Measurements from ENCODE around the gene PEPD.
"Not testable (repeated sequence)": the region's sequence is repeated elsewhere in the genome, so short reads cannot be mapped to it uniquely, and the experiment has no call there.

Gene PEPD

DNA sequence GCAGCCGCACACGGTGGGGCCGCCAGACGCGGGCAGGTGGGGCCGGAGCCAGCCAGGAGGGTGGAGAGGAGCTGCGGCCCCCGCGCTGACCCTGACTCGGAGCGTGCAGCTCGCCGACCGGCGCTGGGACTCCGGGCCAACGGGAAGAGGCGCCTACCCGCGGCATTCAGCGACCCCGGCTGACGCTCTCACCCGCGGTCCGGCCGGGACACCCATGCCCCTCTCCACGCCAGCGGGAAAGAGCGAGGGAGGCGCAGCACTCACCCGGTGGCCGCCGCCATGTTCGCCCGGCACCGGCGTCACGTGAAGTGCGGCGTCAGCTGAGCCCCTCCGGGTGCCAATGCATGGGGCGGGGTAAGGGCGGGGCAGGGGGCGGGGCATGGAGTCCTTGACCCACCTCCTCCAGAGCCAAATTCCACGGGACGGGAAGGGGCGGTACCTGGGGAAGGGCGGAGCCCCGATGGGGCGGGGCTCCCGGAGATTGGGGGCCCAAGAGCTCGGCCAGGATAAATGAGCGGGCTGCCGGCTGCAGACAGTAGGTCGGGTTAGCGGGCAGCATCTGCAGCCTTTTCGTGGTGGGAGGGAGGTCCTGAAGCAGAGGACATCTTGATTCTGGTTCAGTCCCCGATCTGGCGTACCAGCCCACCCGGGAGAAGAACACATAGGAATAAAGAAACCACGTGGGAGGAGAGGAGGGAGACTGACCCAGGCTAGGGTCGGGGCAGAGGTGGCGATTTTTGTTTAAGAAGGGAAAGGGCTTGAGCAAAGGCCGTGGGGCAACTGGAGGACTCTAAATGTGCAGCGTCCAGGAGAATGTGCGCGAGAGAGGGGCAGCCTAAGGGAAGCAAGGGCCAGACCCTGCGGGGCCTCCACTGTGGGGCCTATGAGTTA lies at the start of gene PEPD:
Gene PEPD (minus strand): TSS at position 312 of the 891 bp plus-strand sequence. CDS start 31 bp downstream, at position 281.
- DNase-seq (ENCODE audit: low spot score) = peak; percentile 87

DNA sequence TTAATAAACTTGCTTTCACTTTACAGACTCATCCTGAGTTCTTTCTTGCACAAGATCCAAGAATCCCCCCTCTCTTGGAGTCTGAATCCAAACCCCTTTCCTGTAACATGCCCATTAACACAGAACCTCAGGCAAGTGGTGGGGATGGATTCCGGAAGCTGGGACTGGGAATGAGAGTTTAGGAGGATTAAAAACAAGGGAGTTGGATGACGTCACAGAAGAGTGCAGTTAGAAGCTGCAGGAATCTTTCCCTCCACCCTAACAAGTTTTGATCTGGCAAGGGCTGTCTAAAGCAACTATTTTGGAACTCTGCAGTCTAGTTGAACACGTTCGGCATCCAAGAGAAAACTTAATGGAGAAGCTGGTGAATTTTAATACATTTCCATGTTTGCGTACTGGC lies 48.2 kb upstream of the PEPD start:
- DNase-seq (ENCODE audit: low spot score) = no peak

DNA sequence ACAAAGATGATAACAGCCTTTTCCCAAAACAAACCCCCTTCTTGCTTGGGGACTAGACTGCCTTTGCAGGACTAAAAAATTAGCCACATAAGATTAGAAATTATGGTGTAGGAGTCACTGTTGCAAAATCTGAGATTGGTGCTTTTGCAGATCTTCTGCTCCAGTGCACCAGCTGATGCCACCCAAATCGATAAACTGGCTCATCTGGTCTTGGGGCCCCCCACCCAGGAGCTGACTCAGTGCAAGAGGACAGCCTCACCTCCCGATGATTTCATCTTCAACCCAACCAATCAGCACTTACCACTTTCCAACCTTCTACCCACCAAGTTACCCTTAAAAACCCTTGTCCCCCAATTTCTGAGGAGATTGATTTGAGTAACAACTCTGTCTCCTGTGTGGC lies 47.1 kb upstream of the PEPD start:
- no peak for DNase-seq (ENCODE audit: low spot score)

DNA sequence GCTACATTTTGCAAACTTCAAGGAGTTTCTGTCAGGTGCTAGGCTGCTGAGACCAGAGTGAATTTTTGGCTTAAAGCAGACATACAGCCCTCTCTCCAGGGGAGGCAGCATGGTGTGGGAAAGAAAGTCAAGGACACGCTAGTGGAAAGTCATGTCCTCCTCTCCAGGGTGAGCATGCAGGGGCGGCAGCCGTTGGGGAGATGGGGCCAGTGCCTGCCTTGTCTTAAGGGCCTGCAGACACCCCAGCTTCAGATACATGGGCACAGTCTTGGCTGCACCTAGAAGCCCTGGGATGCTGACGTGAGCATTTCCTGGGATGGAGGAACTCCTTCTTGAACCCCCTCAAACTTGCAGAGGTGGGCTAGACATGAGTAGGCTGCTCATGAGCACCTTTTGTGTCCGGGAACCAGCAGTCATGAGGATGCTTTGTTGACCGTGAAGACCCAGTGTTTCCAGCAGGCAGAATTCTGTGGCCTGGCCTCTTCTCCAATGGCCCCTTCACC lies 43.3 kb upstream of the PEPD start:
- no peak for DNase-seq (ENCODE audit: low spot score)

DNA sequence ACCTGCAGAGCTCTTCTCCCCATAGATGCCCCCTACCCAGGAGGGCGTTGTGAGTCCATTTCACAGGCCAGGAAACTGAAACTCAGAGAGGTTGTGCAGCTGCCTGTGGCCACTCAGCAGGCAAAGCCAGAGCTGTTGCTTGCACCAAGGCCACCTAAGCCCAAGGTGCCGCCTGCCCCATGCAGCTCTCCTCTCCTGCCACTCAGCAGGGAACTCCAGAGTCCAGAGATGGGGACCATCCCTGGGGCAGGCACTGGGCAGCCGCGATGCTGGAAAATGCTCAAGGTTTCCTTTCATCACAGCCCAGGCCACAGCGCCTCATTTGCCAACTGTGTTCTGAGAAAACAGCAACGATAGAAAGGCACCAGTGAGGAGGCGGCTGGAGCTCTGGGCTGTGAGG lies 41.0 kb upstream of the PEPD start:
- DNase-seq (ENCODE audit: low spot score) = no peak

DNA sequence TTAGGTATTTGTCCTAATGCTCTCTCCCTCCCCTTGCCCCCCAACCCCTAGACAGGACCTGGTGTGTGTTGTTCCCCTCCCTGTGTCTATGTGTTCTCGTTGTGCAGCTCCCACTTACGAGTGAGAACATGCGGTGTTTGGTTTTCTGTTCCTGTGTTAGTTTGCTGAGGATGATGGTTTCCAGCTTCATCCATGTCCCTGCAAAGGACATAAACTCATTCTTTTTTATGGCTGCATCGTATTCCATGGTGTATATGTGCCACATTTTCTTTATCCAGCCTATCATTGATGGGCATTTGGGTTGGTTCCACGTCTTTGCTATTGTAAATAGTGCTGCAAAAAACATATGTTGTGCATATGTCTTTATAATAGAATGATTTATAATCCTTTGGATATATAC lies 40.1 kb upstream of the PEPD start:
- DNase-seq (ENCODE audit: low spot score) = not testable (repeated sequence)

DNA sequence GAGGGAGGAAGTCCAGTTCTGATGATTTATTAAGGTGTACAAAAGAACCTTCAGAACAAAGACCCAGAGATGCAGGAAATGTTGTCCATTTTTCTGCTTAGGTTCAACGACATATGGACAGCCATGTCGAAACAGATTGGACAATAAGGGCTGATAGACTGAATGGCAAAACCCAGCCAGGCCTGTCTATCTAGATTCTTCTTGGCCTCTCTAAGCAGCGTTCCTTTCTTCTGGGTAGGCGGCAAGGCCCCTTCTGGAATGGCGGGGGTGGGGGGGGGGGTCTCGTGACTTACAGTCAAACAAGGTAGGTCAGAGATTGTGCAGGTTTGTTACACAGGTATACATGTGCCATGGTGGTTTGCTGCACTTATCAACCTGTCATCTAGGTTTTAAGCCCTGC lies 39.7 kb upstream of the PEPD start:
- DNase-seq (ENCODE audit: low spot score) = no peak

DNA sequence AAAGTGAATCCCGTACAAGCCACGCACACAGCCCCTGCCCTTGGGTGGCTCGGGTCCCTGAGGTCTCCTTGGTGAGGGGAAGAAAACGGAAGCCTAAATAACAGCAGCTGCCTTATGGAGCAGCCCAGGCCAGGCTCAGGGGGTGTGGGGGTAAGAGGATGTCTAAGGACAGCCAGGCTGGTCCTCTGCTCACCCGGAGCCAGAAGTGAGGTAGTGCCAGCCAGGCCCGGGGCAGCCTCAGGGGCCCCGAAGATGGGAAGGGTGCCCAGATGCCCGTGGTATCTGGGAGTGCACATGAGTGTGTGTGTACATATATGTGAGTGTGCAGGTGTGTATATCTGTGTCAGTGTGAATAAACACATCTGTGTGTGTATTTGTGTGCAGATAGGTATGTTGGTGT lies 38.4 kb upstream of the PEPD start:
- DNase-seq (ENCODE audit: low spot score) = no peak

DNA sequence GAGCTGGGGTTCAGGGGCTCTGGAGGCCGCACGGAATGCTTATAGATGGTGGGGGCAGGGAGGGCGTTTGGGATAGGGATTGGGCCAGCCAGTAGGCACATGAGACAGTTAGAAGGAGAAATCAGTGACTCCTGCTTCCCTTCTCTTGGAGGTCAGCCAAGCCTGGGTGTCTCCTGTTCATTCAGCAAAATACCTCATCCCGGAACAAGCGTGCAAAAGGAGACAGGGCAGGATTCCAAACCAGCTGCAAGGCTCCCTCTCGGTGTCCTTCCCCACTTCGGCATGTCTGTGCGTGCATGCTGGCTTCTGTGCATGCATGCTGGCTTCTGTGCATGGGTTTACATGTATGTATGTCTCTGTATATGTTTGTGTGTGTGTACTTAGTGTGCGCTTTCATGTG lies 37.3 kb upstream of the PEPD start:
- no peak for DNase-seq (ENCODE audit: low spot score)

DNA sequence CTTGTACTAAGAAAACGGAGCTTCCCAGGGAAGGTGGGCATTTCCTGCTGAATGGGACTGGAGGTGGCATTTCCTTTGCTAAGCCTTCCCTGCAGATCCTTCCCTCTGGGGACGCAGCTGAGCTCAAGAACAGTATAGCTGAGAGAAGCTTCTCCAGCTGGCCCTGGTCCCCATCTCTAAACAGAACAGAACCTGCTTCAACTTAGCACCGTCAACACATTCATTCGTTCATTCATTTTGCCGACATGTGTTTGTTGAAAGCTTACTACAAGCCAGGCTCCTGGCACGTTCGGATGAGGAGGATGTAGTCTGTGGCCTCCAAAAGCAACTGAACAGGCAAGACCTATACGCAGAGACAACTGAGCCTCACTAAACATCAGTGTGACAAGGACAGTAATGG lies 36.6 kb upstream of the PEPD start:
- DNase-seq (ENCODE audit: low spot score) = no peak

DNA sequence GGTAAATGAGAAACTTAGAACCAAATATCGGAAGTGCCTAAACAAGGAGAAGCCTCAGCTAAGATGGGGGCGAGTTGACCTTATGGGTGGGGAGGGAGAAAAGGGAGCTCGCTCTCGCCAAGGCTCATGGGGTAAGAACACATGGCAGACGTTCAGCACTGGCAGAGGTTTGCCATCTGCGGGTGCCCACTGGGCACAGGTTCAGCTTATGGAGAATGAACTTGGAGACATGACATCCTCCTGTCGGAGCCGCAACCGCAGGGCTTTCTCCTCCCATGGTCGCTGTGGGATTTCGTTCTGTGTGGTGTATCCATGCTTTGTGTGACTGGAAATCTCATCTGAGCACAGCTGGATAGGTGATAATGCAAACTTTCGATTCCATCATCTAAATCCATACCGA lies 36.1 kb upstream of the PEPD start:
- DNase-seq (ENCODE audit: low spot score) = no peak

DNA sequence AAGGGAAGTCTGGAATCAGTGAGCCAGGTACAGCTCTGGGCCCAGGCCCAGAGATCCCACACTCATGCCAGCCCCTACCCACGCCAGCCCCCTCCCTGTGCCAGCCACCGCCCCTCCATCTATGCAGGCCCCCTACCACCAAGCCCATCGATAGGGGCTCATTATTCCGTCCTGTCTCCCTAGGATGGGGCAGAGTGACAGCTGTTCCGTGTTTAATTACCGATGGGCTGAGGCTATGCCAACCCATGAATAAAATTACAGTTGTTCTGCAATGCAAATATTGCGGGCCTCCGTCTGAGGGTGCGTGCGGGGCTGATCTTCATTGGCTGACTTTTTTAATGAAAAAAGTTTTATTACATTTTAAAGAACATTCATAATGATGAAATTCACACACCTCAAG lies 35.6 kb upstream of the PEPD start:
- no peak for DNase-seq (ENCODE audit: low spot score)

DNA sequence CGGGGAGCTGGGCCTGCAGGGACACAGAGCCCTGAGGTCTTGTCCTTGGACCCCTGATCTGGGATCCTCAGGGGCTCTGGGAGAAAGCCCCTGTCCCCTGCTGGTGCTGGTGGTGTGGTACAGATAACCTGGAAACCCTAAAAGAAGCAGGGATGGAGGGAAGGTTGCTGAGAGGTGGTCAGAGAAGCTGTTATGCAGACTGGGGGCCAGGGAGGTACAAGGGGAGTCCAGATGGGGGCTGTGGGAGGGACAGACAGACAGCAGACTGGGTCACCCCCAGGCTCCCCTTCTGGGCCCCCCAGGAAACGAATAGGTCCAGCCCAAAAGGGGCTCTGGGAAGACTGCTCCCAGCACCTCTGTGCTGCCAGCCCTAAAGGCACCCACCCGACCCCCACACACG lies 34.7 kb upstream of the PEPD start:
- no peak for DNase-seq (ENCODE audit: low spot score)

DNA sequence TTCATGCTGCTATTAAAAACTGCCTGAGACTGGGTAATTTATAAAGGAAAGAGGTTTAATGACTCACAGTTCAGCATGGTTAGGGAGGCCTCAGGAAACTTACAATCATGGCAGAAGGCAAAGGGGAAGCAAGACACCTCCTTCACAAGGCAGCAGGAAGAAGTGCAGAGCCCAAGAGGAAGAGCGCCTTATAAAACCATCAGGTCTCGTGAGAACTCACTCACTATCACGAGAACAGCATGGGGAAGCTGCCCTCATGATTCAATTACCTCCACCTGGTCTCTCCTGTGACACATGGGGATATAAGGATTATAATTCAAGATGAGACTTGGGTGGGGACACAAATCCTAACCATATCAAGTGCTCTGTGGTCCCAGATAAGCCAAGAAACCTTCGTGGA lies 34.1 kb upstream of the PEPD start:
- not testable (repeated sequence) for DNase-seq (ENCODE audit: low spot score)

DNA sequence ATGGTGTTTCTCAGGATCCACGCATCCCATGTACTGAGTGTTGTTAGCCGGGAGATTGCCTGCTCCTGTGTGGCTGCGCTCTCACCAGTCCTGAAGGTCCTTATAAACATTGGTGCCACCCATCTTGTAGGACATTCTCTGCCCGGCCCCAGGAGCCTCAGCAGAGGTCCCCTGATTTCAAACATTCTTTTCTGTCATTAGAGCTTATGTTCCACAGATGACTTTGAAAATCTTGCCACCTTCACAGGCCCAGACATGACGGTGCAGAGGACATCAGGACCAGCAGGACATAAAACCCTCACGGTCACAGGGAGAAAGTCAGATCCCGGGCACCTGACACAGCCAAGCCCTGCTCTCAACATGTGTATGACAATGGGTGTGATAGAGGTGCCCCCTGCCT lies 33.2 kb upstream of the PEPD start:
- no peak for DNase-seq (ENCODE audit: low spot score)

DNA sequence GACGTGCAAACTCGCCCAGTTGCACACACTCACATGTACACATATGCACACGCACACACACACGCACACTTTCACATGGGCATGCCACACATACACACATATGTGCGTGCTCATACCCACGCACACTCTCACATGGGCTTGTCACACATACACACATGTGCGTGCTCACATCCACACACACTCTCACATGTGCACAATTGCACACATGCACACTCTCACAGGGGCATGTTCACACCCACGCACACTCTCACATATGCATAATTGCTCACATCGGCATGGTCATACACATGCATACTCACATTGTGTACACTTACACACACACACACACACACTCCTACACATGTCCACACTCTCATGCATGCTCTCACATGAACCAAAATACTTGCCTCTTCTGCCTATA lies 32.8 kb upstream of the PEPD start:
- DNase-seq (ENCODE audit: low spot score) = no peak

DNA sequence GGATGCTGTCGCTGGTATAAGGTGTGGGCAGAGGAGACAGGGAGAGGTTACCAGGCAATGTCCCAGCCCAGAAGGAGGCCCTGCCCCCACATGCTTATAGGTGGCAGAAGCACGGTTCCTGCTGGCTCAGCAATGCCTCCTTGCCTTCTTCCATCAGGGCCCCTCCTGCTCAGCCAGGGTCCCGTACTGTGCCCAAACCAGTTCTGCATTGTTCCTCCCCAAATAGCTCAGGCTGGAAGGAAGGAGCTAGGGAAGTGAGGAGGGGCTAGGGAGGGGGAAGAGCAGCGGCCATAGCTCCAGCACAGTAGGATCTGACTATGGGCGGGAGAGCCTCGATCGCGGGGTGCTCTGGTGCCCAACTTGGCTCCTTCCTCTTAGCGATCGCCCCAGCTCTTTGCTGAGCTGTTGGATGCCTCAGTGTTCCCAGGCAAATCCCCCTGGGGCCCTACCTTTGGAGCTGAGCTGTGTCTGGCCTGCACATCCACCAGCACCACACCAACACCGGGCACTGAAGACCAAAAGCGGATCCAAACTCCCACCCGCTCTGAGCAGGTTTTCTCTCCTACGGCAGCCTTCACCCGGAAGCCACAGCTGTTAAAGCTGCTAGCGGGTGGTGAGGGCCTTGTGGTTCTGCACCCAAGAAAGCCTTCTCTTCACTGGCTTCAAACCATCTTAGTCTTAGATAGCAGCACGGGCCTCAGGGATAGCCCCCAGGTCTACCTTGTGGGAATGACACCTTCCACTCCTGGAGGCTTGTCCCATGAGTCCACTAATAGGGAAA lies 32.1 kb upstream of the PEPD start:
- DNase-seq (ENCODE audit: low spot score) = no peak

DNA sequence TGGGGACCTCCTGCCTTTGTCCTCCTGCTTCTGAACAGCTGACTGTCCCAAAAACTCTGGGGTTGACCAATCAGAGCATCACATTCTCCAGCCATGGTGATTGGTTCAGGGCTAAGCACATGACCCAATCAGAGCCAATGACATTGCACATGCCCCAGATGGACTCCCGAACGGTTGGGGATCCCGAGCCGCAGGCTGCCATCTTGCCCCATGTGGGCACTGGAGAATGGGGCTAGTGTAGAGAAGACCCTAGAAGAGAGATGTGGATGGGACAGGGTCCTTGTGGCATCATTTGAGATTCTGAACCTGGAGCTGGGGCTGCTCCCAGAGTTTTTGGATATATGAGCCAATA lies 31.3 kb upstream of the PEPD start:
- no peak for DNase-seq (ENCODE audit: low spot score)

DNA sequence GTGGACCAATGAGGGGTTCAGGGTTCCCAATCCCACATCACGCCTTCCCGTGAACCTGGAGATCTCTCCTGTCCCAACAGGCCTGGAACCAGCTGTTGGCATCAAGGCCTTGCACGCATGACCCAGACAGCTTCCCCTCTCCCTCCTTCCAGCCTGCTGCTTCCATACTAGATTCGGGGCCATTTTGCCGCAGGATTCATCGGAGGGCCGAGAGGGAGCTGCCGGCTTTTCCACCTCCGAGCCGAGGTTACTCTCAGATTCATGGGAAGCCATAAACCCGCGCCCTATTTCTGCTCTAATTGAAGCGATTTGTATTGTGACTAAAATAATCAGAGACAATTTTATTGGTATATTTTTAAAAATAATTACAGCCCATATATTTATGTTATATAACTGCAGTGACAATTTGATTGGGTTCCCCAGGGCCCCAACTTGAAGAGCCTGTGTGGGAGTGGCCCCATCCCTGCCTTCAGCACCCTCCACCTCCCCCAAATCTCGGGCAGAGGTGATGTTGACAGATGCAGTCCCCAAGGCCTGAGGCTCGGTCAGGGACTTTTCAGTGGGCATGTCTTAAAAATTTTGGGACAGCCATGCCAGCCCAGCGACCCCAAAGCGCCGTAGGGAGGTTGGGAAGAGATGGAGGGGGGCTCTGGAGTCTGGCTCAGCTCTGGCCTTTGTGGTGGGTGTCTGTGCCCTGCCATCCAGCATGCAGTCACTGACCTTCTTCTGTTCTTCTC lies 30.8 kb upstream of the PEPD start:
- DNase-seq (ENCODE audit: low spot score) = no peak

DNA sequence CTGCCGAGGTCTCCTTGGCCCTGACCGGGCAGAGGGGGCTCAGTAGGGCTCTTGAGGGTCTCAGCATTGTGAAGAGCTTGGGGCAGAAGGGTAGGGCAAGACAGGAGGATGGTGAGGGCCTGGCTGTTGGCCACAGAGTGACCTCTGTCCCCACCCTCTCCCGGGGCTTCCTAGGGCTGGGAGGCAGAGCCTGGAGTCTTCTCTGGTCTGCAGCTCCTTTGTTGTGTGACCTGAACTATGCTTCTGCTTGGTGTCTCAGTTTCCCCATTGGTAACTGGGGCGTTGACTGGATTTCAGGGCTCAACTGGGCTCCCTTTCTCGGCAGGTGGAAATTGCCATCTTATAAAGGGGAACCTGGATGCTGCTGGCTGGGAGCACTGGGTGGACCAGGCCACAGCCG lies 30.1 kb upstream of the PEPD start:
- no peak for DNase-seq (ENCODE audit: low spot score)

DNA sequence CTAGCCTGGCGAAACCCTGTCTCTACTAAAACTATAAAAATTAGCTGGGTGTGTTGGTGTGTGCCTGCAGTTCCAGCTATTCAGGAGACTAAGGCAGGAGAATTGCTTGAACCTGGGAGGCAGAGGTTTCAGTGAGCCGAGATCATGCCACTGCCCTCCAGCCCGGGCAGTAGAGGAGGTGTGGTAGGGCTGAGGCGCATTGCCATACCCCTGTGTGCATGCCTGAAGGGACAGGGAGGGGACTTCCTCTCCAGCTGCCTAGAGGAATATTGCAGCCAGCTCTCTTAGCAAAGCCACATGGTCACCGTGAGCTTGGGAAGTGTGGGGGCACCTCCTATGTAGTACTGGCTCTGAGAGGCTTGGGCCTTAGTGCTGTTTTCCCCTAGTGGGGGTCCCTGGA lies 29.2 kb upstream of the PEPD start:
- DNase-seq (ENCODE audit: low spot score) = no peak

DNA sequence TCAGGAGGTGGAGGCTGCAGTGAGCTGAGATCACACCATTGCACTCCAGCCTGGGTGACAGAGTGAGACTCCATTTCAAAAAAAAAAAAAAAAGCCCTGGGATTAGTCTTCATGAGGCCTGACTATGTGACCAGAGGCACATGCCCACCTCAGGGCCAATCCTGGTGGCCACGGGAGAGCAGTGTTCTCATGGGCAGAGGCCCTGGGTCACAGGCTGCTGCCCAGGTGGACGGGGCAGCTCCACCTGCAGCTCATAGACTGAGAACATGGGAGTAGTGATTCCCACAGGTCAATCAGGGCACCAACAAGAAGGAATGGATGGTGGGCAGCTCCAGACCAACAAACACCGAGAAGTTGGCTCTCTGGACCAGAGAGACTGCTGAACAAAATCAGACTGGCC lies 26.1 kb upstream of the PEPD start:
- DNase-seq (ENCODE audit: low spot score) = no peak

DNA sequence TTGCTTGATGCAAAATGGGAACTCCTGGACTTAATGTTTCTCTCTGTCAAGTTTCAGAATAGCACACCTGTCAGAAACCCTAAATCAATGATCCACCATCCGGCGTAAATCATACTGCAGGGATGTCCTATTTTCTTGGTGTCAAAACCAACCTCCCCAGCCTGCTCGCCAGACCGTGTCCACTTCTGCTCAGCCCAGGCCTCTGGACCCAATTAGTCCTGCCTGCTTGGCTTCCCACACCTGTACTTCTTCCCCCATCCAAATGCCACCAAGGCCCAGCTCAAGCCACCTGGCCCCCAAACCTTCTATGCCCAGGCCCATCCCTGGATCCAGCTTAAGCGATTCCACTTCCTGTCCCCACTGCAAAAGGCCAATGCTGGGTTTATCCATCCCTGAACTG lies 25.1 kb upstream of the PEPD start:
- no peak for DNase-seq (ENCODE audit: low spot score)

All from LoVo (cell line).